Stimulated activated CD4-positive, alpha-beta T cell treated with anti-CD3 and anti-CD28 coated beads, TNF-alpha, amount 100 ng/mL, for 1 hour (primary cell): ENCODE results near the gene SEMA6D.
"Not testable (repeated sequence)": the region's sequence is repeated elsewhere in the genome, so short reads cannot be mapped to it uniquely, and the experiment has no call there.

Experiments used
- DNase-seq, 3 donors: peaks; one replicate each; pipeline ENCODE4 v3.0.0-alpha.2; 2020; ENCODE audit warnings: low read depth in 3 of 3, low spot score in 1 of 3

The SEMA6D gene

GRCh38 chr15:47715856-47716445 is 1.4 kb upstream of the SEMA6D start:
- no peak for DNase-seq

DNA sequence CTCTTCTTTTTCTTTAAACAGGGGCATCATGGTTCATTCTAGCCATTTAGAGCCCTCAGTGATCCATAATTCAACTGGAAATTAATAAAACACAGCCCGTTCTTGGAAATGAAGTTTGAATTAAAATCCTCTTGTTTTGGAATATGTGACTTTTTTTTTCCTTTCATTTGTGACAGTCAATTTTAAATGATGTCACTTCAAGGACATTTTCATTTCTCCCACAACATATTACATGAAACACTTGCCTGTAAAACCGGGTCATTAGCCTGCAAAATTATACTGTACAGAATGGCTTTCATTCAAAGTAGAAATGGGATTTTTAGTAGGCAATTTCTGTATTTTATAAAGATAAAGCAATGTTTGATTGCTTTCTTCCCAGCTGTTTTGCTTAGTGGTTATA is 789 bp upstream of the SEMA6D start:
- no peak for DNase-seq

DNA sequence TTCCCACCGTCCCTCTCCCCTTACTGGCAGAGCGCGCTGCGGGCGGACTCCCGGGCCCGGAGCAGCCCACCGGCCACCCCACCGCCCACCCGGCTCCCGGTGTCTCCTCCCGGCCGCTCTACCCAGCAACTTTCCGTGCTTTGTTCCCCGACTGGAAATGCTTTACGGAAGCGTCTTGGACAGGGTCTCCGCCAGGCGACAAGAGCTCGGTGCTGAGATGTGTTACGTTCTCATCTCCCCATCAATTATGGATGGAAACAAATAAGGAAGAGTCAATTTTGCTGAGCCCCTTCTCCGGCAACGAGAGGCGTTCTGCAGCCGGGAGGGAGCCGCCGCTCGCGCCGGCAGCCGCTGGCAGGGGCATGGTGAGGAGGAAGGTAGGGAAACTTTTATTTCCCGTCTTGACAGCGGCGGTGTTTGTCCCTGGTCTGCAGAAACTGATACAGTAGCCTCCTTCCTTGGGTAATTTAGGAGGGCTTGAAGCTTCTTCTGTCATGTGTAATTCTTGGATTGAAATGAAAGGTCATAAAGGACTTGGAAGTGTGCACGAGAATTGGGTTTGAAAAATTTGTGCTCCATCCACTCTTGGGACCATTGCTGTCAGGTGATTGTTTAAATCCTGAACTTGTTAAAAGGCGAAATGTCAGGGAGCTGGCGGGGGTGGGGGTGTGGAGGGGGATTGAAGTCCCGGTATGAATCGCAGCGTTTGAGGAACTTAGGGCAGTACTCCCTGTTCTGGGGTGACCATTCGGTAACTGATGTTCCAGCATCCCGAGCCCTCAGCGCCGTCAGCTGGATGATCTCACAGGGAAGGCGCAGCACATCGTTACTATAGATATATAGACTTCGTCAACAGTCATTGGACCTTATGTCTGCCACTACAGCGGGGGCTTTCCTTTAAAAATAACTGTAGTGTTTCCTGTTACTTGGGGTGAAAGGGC is 1.5 kb downstream of the SEMA6D start:
- DNase-seq: no peak

GRCh38 chr15:47719730-47720129 is 2.4 kb downstream of the SEMA6D start:
- no peak for DNase-seq

- DNase-seq: no peak
These were observed 3.2 kb downstream of the SEMA6D start for GRCh38 chr15:47720555-47720954.

GRCh38 chr15:47721676-47722075 is 4.4 kb downstream of the SEMA6D start:
- no peak for DNase-seq

DNA sequence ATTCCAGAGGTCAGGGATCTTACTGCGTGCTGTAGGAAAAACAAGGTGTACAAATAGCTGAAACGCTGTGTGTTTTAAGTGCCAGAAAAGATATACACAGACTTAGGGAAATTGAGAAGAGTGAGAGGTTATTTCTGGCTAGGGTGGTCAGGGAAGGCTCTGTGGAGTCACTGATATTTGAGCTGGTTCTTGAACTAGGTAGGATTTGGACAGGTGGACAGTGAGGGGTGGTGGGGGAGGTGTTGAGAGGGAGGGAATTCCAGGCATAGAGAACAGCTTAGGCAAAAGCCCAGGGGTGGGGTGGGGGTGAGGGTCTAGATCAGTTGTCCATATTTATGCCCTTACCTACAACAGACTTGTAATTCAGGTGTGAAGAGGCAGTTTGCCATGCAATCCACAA is 7.0 kb downstream of the SEMA6D start:
- DNase-seq: no peak

- no peak for DNase-seq
These were observed 7.7 kb downstream of the SEMA6D start for GRCh38 chr15:47725051-47725450.

DNA sequence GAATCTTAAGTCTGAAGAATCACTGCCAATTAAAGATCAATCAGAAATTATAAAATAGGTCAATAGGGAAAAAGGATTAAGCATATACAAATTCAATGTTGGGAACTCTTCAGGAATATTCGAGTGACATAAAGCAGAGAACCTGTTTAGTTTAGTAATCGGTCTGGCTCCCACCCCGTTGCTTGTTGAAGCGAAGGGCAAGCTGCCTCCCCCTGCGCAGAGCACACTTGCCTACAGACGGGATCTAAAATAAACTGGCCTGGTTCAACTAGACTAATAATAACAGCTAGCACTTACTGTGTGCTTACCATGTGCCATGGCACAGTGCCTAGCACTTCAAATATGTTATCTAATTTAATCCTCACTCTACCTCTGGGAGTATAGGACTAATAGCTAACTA is 8.6 kb downstream of the SEMA6D start:
- no peak for DNase-seq

DNA sequence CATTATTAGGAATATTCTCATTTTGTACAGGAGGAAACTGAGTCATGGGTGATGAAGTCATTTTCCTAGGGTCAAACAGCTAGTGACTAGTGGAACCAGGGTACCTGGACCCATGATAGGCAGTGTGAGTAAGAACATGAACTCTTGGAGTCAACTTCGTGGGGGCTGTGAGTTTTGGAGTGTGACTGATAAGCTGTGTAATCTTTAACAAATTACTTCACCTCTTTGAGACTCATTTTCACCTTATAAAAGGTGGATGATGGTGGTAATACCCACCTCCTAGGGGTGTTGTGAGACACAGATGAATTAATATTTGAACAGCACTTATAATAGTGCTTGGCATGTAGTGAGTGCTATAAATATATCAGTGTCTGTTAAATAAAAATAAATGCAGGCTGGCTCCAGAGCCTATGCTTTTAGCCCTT is 9.1 kb downstream of the SEMA6D start:
- no peak for DNase-seq

GRCh38 chr15:47727137-47727536 is 9.8 kb downstream of the SEMA6D start:
- DNase-seq: no peak

- DNase-seq: no peak
These were observed 10.4 kb downstream of the SEMA6D start for GRCh38 chr15:47727676-47728075.

DNA sequence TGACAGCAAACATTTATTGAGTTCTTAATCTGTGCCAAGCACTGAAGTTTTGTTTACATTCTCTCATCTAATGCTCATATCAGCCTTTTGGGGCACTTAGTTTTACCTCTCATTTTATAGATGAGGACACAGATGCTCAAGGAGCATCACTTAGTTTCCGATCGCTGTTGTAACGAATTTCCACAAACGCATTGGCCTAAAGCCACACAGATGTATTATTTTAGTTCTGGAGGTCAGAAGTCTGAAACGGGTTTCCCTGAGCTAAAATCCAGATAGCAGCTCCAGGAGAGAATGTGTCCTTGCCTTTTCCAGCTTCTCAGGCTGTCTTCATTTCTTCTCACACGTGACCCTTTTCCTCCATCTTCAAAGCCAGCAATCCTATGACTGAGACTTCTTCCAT is 11.1 kb downstream of the SEMA6D start:
- DNase-seq: no peak

DNA sequence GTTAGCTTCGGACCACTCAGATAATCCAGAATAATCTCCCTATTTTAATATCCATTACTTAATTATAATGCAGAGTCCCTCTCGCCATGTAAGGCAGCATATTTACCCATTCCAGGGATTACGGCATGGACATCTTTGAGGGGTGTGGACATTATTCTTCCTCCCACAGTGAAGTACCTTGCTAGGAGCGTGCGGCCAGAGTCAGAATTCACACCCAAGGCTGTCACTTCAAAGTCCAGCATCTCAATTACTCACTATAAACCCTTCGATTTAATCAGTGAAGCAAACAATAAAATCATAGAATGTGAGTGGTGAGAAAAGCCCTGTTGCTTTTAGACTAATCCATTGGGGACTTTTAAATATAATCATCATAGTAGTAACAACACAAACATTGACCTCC is 11.6 kb downstream of the SEMA6D start:
- DNase-seq: no peak

DNA sequence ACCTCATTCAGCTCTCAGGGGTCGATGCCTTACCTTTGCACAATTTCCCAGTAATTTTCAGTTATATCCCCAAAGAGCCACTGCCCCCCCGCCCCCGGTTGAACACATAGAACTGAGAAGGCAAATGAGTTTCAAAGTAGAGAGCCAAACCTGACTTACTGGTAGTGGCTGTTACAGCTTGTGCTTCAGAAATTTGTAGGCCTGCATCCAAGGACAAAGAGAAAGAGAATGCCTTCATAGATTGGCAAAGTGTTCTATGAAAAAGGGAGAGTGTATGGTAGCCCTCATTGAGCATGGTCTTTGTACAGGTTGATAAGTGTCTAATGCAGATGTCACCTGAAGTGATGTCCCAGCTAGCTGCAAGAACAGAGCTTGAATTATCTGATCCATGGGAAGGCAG is 13.9 kb downstream of the SEMA6D start:
- DNase-seq: no peak

DNA sequence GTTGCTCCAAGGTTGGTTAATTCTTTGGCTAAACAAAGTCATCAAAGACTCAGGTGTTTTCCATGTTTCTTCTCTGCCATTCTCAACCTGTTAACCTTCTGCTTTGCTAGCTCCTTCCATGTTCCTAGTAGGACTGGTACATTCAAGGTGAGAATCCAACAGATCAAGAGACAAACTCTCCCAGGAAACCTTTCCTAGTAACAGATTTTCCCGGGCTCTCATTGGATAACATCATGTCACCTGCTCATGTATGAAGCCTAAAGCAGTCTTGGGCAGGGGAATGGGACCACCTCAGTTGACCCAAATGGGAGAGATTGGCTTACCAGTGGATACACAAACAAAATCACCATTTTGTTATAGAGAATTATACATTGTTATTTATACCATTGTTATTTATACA is 14.9 kb downstream of the SEMA6D start:
- DNase-seq: no peak

GRCh38 chr15:47733085-47733484 is 15.8 kb downstream of the SEMA6D start:
- no peak for DNase-seq

GRCh38 chr15:47736143-47736786 is 19.0 kb downstream of the SEMA6D start:
- DNase-seq: no peak

DNA sequence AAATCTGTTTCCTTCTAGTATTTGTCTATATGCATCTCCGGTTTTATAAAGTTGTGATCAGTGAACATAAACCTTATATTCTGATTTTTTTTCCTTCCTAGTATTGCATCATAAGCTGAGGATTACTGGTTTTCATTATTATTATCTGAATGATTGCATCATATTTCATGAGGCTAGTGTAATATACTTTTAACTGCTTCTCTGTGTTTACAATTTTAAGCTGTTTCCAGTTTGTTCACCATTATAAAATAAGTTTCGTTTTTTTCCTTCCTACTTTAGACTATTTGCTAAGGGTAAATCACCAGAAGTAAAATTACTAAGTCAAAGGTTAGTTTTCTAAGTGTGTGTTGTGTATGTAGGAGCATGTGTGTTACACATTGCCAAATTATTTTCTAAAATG is 20.2 kb downstream of the SEMA6D start:
- no peak for DNase-seq

- not testable (repeated sequence) for DNase-seq
These were observed 21.0 kb downstream of the SEMA6D start for GRCh38 chr15:47738144-47738825.

- DNase-seq: no peak
These were observed 23.8 kb downstream of the SEMA6D start for GRCh38 chr15:47741082-47741481.

DNA sequence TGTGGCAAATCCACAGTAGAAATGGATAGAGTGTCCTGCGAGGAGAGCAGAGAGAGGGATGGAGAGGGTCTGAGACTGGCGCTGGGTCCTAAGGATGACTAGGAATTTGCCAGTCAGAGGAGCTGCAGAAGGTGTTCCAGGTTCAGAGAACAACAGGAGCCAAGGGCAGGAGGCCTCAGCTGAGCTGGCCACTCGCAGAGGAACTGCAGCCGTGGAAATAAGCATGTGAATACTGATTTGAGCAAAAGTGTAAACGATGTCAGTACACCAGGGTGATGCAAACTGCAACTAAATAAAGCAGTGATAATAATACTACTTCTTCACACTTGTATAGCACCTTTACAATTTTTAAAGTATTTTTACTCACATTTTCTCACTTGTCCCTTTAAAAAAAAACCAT is 24.6 kb downstream of the SEMA6D start:
- DNase-seq: no peak
